ENCODE measurements around the gene ONECUT2. TPM values are rescaled to one million over a fixed set of nuclear protein-coding genes. Genes with fewer than 3 reads are reported as not detected.

The ONECUT2 gene
- total RNA-seq, 4 donors from 2014 or later = 0.07 TPM; not detected in 3

DNA sequence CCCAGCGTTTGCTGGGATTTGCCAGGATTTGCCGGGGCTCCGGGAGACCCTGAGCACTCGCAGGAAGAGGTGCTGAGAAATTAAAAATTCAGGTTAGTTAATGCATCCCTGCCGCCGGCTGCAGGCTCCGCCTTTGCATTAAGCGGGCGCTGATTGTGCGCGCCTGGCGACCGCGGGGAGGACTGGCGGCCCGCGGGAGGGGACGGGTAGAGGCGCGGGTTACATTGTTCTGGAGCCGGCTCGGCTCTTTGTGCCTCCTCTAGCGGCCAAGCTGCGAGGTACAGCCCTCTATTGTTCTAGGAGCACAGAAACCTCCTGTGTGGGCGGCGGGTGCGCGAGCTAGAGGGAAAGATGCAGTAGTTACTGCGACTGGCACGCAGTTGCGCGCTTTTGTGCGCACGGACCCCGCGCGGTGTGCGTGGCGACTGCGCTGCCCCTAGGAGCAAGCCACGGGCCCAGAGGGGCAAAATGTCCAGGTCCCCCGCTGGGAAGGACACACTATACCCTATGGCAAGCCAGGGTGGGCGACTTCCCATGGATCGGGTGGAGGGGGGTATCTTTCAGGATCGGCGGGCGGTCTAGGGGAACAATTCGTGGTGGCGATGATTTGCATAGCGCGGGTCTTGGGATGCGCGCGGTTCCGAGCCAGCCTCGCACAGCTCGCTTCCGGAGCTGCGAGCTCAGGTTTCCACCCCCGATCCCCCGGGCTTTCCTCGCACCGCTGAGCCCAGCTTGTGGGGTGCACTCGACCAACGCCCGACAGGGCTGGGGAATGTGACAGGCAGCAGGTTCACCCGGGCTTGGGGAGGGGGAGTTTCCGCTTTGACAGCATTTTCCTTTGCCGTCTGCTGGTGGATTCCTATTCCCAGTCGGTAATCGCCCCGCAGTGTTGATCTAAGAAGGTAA, 2.8 kb downstream of the ONECUT2 start:
- Histone ChIP-seq H3K4me1 (peaks cover 0 to 22% of the 10 kb centered on the region in 2 donors), H3K27me3 (peaks cover 25 to 72% of the 10 kb centered on the region in 2 donors), H3K4me3 (no peak overlapping the region), H3K9me3 (no peaks in the 10 kb centered on the region), H3K27ac (no peak overlapping the region), H3K36me3 (no peaks in the 10 kb centered on the region)
- TF ChIP-seq POLR2A (IDR thresholded peaks at IDR 0.05) = no peak
- TF ChIP-seq, protein P1, sequence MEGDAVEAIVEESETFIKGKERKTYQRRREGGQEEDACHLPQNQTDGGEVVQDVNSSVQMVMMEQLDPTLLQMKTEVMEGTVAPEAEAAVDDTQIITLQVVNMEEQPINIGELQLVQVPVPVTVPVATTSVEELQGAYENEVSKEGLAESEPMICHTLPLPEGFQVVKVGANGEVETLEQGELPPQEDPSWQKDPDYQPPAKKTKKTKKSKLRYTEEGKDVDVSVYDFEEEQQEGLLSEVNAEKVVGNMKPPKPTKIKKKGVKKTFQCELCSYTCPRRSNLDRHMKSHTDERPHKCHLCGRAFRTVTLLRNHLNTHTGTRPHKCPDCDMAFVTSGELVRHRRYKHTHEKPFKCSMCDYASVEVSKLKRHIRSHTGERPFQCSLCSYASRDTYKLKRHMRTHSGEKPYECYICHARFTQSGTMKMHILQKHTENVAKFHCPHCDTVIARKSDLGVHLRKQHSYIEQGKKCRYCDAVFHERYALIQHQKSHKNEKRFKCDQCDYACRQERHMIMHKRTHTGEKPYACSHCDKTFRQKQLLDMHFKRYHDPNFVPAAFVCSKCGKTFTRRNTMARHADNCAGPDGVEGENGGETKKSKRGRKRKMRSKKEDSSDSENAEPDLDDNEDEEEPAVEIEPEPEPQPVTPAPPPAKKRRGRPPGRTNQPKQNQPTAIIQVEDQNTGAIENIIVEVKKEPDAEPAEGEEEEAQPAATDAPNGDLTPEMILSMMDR (IDR thresholded peaks at IDR 0.05) = peak in 1 of 4 experiments; percentile 41
- intact Hi-C loops (cut with DNase I; ENCODE audit: low total_unique reads) = loop anchor here (10.0 kb wide), 1 partner anchor 677 kb away; no protein-coding TSS in a partner anchor
- no peak for DNase-seq

DNA sequence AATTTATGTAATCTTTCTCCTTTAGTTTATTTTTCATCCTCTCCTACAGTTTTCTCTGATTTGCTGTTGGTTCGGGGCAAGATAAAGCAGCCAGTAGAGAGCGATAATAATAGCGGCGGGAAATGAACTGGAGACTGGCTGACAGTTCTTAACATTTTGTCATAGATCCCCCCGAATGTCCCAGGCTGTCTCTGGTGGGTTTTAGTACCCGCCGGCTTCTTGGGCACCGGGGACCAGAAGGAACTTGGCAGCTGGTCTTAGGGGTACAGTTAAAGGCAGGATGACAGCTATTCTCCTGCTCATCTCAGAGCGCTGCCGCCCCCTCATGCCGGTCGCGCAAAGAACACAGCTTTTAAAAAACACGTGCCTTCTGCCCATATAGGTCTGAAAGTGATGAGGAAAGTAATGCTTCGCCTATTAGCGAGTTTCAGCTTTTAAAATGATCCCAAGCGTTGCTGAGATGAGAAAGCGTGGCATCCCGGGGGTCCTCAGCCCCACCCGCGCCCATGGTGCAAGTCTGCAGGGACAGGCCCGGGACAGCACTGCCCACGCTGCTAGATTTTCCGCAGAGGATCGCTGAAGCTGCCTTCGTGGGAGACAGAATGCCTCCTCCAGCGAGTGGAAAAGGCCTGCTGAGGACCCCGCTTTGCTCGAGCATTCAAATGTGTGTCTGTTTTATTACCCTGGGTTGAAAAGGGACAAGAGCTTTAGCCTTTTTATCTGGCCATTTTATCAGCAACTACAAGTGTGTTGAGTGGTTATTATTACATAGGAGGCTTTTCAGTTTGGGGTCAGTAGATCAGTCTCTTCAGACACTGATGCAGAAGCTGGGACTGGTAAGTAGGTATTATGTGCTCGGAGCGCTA, 3.8 kb downstream of the ONECUT2 start:
- H3K27ac ChIP-seq = no peak overlapping the region
- no peak overlapping the region for H3K4me3 ChIP-seq
- intact Hi-C loops (cut with DNase I; ENCODE audit: low total_unique reads) = loop anchor here (10.0 kb wide), 1 partner anchor 676 kb away; no protein-coding TSS in a partner anchor
- peaks cover 25 to 73% of the 10 kb centered on the region in 2 donors for H3K27me3 ChIP-seq
- no peak for DNase-seq
- TF ChIP-seq, protein P1 (IDR thresholded peaks at IDR 0.05) = no peak
- TF ChIP-seq POLR2A (IDR thresholded peaks at IDR 0.05) = no peak
- H3K9me3 ChIP-seq = no peaks in the 10 kb centered on the region
- no peaks in the 10 kb centered on the region for H3K36me3 ChIP-seq
- peaks cover 0 to 22% of the 10 kb centered on the region in 2 donors for H3K4me1 ChIP-seq

DNA sequence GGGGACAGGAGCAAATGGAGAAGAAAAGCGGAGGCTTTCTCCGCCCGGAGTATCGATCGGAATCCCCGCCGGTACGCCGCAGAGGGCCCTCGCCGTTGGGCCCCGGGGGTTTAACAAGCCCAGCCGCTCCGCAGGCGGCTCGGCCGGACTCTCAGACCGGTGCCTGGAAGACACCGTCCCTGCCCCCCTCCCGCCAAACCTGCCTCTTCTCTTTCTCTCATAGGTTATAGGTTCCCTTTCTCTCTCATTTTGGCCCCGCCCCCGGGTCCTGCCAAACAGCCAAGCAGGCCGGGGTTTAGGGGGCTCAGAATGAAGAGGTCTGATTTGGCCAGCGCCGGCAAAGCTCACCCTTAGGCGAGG, 4.4 kb downstream of the ONECUT2 start:
- no peak for DNase-seq
- H3K27me3 ChIP-seq = peaks cover 25 to 78% of the 10 kb centered on the region in 2 donors
- H3K27ac ChIP-seq = no peak overlapping the region
- H3K4me3 ChIP-seq = no peak overlapping the region
- no peaks in the 10 kb centered on the region for H3K9me3 ChIP-seq
- intact Hi-C loops (cut with DNase I; ENCODE audit: low total_unique reads) = loop anchor here (10.0 kb wide), 1 partner anchor 675 kb away; no protein-coding TSS in a partner anchor
- H3K4me1 ChIP-seq = peaks cover 0 to 22% of the 10 kb centered on the region in 2 donors
- TF ChIP-seq POLR2A (IDR thresholded peaks at IDR 0.05) = no peak
- TF ChIP-seq, protein P1 (IDR thresholded peaks at IDR 0.05) = no peak
- no peaks in the 10 kb centered on the region for H3K36me3 ChIP-seq

DNA sequence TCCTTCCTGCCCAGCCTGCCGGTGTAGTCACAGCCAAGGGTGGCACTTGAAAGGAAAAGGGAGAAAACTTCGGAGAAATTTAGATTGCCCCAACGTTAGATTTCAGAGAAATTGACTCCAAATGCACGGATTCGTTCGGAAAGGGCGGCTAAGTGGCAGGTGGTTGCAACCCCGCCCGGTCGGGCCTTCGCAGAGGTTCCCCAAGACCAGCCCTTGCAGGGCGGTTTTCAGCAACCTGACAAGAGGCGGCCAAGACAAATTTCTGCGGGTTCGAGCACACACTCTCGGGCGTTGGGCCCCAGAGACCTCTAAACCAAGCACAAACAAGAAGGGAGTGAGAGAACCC, 4.8 kb downstream of the ONECUT2 start:
- TF ChIP-seq, protein P1 (IDR thresholded peaks at IDR 0.05) = no peak
- no peak for TF ChIP-seq POLR2A (IDR thresholded peaks at IDR 0.05)
- H3K4me3 ChIP-seq = no peak overlapping the region
- H3K4me1 ChIP-seq = peaks cover 0 to 22% of the 10 kb centered on the region in 2 donors
- H3K9me3 ChIP-seq = no peaks in the 10 kb centered on the region
- H3K27ac ChIP-seq = no peak overlapping the region
- intact Hi-C loops (cut with DNase I; ENCODE audit: low total_unique reads) = loop anchor here (10.0 kb wide), 1 partner anchor 675 kb away; no protein-coding TSS in a partner anchor
- DNase-seq = no peak
- no peaks in the 10 kb centered on the region for H3K36me3 ChIP-seq
- H3K27me3 ChIP-seq = peaks cover 25 to 78% of the 10 kb centered on the region in 2 donors

Data from uterus (tissue), 4 donors.